WERI-Rb-1 (cell line): ENCODE measurements around the gene NR3C1.

Experiments
- DNase-seq: peaks from one replicate; pipeline ENCODE4 v3.0.0-alpha.2; 2020
- H3K27ac ChIP-seq: fragments of 250-450 bp; sonication (Bioruptor Pico); 2 replicates; pipeline ENCODE4 v1.5.1; 2020; ENCODE audit warnings: mild to moderate bottlenecking, moderate library complexity
- H3K27me3 ChIP-seq: fragments of 250-450 bp; sonication (Bioruptor Pico); 2 replicates; pipeline ENCODE4 v1.5.1; 2021; ENCODE audit warnings: mild to moderate bottlenecking, low read depth, moderate library complexity; ENCODE audit not compliant: insufficient read depth, severe bottlenecking
- H3K36me3 ChIP-seq: fragments of 250-450 bp; sonication (Bioruptor Pico); 2 replicates; pipeline ENCODE4 v1.5.1; 2020; ENCODE audit warnings: mild to moderate bottlenecking, moderate library complexity
- H3K4me3 ChIP-seq: 2 replicates; pipeline ENCODE4 v1.5.1; 2011; ENCODE audit warnings: low read depth, mild to moderate bottlenecking, control low read depth, low read length
- H3K9me3 ChIP-seq: fragments of 250-450 bp; sonication (Bioruptor Pico); 2 replicates; pipeline ENCODE4 v1.5.1; 2021; ENCODE audit warnings: mild to moderate bottlenecking, moderate library complexity; ENCODE audit not compliant: severe bottlenecking
- TF ChIP-seq, protein P1 (sequence below): IDR thresholded peaks from 2 replicates; pipeline ENCODE4 v1.5.1; 2011; ENCODE audit warnings: low read depth, mild to moderate bottlenecking, control low read depth, inconsistent platforms, low read length

Gene NR3C1

DNA sequence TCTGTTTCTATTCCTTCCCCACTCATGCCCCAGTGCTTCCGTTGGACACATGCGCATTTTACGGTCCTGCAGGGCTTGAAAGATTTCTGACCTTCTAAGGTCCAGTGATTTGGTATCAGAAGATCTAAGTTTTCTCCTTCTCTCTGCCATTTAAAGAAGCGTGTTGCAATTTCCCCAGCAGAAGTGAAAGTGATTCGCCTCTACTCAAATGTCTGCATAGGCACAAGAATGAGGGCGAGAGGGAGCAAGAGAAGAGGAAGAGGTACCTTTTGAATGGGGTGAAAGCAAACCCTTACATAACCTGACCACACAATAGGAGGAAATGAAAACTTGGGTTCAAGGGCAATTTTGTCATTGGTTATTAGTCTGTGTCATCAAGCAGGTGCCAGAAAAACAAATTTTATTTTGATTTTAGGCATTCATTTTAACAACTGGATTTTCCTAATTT, 31.7 kb upstream of the NR3C1 start:
- H3K27ac ChIP-seq, result no peak overlapping the region
- no peak for DNase-seq
- TF ChIP-seq, protein P1, sequence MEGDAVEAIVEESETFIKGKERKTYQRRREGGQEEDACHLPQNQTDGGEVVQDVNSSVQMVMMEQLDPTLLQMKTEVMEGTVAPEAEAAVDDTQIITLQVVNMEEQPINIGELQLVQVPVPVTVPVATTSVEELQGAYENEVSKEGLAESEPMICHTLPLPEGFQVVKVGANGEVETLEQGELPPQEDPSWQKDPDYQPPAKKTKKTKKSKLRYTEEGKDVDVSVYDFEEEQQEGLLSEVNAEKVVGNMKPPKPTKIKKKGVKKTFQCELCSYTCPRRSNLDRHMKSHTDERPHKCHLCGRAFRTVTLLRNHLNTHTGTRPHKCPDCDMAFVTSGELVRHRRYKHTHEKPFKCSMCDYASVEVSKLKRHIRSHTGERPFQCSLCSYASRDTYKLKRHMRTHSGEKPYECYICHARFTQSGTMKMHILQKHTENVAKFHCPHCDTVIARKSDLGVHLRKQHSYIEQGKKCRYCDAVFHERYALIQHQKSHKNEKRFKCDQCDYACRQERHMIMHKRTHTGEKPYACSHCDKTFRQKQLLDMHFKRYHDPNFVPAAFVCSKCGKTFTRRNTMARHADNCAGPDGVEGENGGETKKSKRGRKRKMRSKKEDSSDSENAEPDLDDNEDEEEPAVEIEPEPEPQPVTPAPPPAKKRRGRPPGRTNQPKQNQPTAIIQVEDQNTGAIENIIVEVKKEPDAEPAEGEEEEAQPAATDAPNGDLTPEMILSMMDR, result no peak
- H3K36me3 ChIP-seq, result no peaks in the 10 kb centered on the region
- no peak overlapping the region for H3K4me3 ChIP-seq
- no peaks in the 10 kb centered on the region for H3K9me3 ChIP-seq
- no peaks in the 10 kb centered on the region for H3K27me3 ChIP-seq

DNA sequence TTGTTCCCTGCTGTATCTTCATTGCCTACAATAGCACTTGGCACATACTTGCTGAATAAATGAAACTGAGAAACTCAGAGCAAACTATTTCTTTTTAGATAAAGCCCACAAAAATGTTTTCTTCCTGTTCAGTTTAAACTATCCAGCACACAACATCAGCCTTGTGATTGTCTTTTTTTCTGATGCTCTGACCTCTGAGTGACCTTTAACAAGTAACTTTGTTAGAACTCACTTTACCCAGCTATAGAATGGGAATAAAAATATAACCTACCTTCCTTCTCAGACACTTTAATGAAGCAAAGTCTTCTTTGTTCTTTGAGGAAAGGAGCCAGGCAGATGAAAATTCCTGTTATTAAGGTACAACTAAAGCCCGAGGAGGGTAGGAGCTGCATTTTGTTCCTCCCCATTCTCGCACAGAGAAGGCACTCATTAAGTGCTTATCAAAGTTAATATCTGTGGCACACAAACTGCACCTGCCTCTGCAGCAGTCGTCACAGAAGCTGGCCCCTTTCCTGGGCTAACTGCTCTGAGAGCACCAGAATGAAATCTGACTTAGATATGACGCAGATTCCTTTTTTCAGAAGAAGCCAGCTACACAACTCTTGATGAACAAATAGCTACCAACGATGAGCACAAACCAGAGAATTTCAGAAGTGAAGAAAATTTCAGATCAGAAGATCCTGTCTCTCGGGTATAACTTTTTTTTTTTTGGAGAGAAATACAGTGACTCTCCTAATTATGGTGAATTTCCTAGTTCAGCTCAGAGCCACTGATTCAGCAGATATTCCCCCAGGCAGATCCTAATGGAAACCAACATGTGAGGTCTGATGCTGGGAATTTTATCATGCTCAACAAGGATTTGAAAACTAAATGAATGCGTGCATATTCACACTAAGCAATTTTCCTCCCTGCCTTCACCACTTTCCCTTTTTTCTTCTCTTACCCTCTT, 31.0 kb upstream of the NR3C1 start:
- no peak overlapping the region for H3K4me3 ChIP-seq
- no peak for DNase-seq
- TF ChIP-seq, protein P1, result no peak
- no peaks in the 10 kb centered on the region for H3K36me3 ChIP-seq
- H3K9me3 ChIP-seq, result no peaks in the 10 kb centered on the region
- H3K27me3 ChIP-seq, result no peaks in the 10 kb centered on the region
- H3K27ac ChIP-seq, result no peak overlapping the region

DNA sequence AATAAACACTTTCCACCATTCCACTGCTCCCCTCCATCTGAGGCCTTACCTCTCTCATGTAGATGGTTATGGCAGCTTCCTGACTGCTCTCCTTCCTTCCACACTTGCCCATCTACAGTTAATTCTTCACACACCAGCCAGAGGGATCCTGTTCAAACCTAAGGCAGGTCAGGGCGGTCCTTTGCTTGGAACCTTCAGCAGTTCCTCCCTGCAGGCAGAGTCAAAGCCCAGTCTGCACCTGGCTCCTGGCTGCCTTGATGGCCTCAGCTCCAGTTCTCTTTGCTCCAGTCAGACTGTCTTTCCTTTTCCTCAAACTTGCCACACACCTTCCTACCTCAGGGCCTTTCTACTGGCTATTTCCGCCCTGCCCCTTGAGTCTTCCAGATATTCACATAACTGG, 30.2 kb upstream of the NR3C1 start:
- H3K36me3 ChIP-seq, result no peaks in the 10 kb centered on the region
- no peak overlapping the region for H3K4me3 ChIP-seq
- H3K27ac ChIP-seq, result no peak overlapping the region
- TF ChIP-seq, protein P1, result no peak
- no peaks in the 10 kb centered on the region for H3K9me3 ChIP-seq
- DNase-seq, result no peak
- H3K27me3 ChIP-seq, result no peaks in the 10 kb centered on the region

DNA sequence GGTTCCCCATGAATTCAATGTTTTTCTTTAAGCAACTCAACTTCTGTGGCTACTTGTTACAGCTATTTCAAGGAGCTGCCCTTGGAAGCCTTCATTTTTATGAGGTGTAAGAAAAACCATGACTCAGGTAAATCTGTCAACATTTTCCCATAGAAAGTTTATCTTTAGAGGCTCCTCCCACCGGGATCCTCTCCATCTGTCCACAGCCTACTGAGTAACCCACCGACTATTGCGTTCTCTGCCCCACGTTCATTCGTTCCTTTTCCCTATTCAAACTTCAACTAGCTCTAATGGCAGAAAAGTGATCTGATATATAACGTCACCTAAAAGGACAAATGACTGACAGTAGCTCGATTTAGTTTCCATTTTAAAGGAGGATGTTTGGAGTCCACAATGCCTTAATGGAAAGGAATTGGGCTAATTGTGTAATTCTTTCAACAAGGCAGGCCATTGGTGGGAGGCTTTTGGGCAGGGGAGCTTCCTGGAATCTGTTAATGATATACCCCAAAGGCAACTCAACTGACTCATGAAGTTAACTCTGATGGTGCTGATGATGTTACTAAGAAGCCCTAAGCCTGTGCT, 29.3 kb upstream of the NR3C1 start:
- H3K4me3 ChIP-seq, result no peak overlapping the region
- H3K27me3 ChIP-seq, result no peaks in the 10 kb centered on the region
- TF ChIP-seq, protein P1, result no peak
- no peaks in the 10 kb centered on the region for H3K36me3 ChIP-seq
- no peaks in the 10 kb centered on the region for H3K9me3 ChIP-seq
- H3K27ac ChIP-seq, result no peak overlapping the region
- DNase-seq, result no peak

DNA sequence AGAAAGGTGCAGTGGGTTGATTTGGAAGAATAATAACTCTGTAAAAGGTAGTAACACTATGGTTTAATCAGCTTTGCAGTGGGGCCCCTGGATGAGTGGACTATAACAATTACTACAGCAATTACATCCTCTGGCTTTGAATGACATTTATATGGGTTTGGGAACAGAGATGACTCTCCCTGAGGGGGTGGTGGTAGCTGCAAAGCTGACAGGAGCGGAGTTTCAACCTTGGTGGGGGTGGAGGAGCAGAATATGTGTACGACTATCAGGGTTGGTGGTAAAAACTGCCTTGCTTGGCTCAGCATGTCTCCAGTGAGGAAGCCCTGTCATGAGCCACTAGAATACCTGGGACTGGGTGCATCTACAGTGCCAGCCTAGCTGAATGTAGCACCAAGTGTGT, 28.3 kb upstream of the NR3C1 start:
- Histone ChIP-seq H3K4me3 (no peak overlapping the region), H3K27me3 (no peaks in the 10 kb centered on the region), H3K36me3 (no peaks in the 10 kb centered on the region), H3K9me3 (no peaks in the 10 kb centered on the region), H3K27ac (no peak overlapping the region)
- TF ChIP-seq, protein P1, result no peak
- no peak for DNase-seq
